ENCODE results near the gene FRMD4A.
A peak's percentile ranks its signal among the peaks of the same experiment; 100 is the strongest.

FRMD4A gene

GRCh38 chr10:13894412-13895093 lies 436.2 kb downstream of the FRMD4A start:
- no peaks in the 10 kb centered on the region for H3K36me3 ChIP-seq (ENCODE audit: control insufficient read depth in 1 of 2, insufficient read depth in 2 of 2, low read length in 2 of 2)
- H3K4me1 ChIP-seq (ENCODE audit: control insufficient read depth in 1 of 2, insufficient read depth in 2 of 2, low read length in 2 of 2), result peaks cover 0 to 17% of the 10 kb centered on the region in 2 donors
- no peaks in the 10 kb centered on the region for H3K9me3 ChIP-seq (ENCODE audit: control insufficient read depth in 1 of 2, low read length in 2 of 2)
- no peak overlapping the region for H3K27ac ChIP-seq (ENCODE audit: low read length)
- H3K4me3 ChIP-seq (ENCODE audit: low read depth in 1 of 2, low read length in 2 of 2), result no peak overlapping the region
- H3K27me3 ChIP-seq (ENCODE audit: low read depth, low read length), result no peaks in the 10 kb centered on the region

- Histone ChIP-seq H3K4me3 (ENCODE audit: low read depth in 1 of 2, low read length in 2 of 2) (no peak overlapping the region), H3K27ac (ENCODE audit: low read length) (no peak overlapping the region), H3K36me3 (ENCODE audit: control insufficient read depth in 1 of 2, insufficient read depth in 2 of 2, low read length in 2 of 2) (no peaks in the 10 kb centered on the region), H3K9me3 (ENCODE audit: control insufficient read depth in 1 of 2, low read length in 2 of 2) (no peaks in the 10 kb centered on the region), H3K4me1 (ENCODE audit: control insufficient read depth in 1 of 2, insufficient read depth in 2 of 2, low read length in 2 of 2) (peaks cover 0 to 23% of the 10 kb centered on the region in 2 donors), H3K27me3 (ENCODE audit: low read depth, low read length) (no peaks in the 10 kb centered on the region)
Measured at GRCh38 chr10:13893926-13894325, 436.8 kb downstream of the FRMD4A start.

DNA sequence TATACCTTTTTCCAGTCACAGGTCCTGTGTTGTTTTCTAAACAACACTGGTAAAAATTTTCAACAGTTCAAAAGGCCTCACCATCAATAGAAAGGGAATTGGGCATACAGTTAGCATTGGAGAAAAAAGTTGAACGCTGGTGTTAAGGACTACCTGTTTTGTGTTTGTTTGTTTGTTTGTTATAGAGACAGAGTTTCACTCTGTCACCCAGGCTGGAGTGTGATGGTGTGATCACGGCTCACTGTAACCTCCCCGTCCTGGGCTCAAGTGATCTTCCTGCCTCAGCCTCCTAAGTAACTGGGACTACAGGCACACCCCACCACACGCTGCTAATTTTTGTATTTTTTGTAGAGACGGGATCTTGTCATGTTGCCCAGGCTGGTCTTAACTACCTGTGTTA lies 437.9 kb downstream of the FRMD4A start:
- H3K27me3 ChIP-seq (ENCODE audit: low read depth, low read length), result no peaks in the 10 kb centered on the region
- no peaks in the 10 kb centered on the region for H3K9me3 ChIP-seq (ENCODE audit: control insufficient read depth in 1 of 2, low read length in 2 of 2)
- no peaks in the 10 kb centered on the region for H3K36me3 ChIP-seq (ENCODE audit: control insufficient read depth in 1 of 2, insufficient read depth in 2 of 2, low read length in 2 of 2)
- H3K27ac ChIP-seq (ENCODE audit: low read length), result no peak overlapping the region
- H3K4me1 ChIP-seq (ENCODE audit: control insufficient read depth in 1 of 2, insufficient read depth in 2 of 2, low read length in 2 of 2), result peaks cover 0 to 27% of the 10 kb centered on the region in 2 donors
- H3K4me3 ChIP-seq (ENCODE audit: low read depth in 1 of 2, low read length in 2 of 2), result no peak overlapping the region

GRCh38 chr10:13892001-13892491 lies 438.7 kb downstream of the FRMD4A start:
- H3K4me3 ChIP-seq (ENCODE audit: low read depth in 1 of 2, low read length in 2 of 2), result peak overlapping the region; percentile 60 to 71
- no peak overlapping the region for H3K27ac ChIP-seq (ENCODE audit: low read length)
- peaks cover 0 to 30% of the 10 kb centered on the region in 2 donors for H3K4me1 ChIP-seq (ENCODE audit: control insufficient read depth in 1 of 2, insufficient read depth in 2 of 2, low read length in 2 of 2)

GRCh38 chr10:13891128-13892000 lies 439.4 kb downstream of the FRMD4A start:
- Histone ChIP-seq H3K27ac (ENCODE audit: low read length) (peak overlapping the region; percentile 46), H3K27me3 (ENCODE audit: low read depth, low read length) (no peaks in the 10 kb centered on the region), H3K4me1 (ENCODE audit: control insufficient read depth in 1 of 2, insufficient read depth in 2 of 2, low read length in 2 of 2) (peaks cover 0 to 36% of the 10 kb centered on the region in 2 donors)

More at GRCh38 chr10:13892001-13892491, 438.7 kb downstream of the FRMD4A start:
- no peaks in the 10 kb centered on the region for H3K9me3 ChIP-seq (ENCODE audit: control insufficient read depth in 1 of 2, low read length in 2 of 2)
- H3K36me3 ChIP-seq (ENCODE audit: control insufficient read depth in 1 of 2, insufficient read depth in 2 of 2, low read length in 2 of 2), result no peaks in the 10 kb centered on the region
- no peaks in the 10 kb centered on the region for H3K27me3 ChIP-seq (ENCODE audit: low read depth, low read length)

GRCh38 chr10:13890233-13891127 lies 440.2 kb downstream of the FRMD4A start:
- H3K36me3 ChIP-seq (ENCODE audit: control insufficient read depth in 1 of 2, insufficient read depth in 2 of 2, low read length in 2 of 2), result no peaks in the 10 kb centered on the region
- H3K27ac ChIP-seq (ENCODE audit: low read length), result peak overlapping the region; percentile 46

More at GRCh38 chr10:13891128-13892000, 439.4 kb downstream of the FRMD4A start:
- Histone ChIP-seq H3K4me3 (ENCODE audit: low read depth in 1 of 2, low read length in 2 of 2) (peak overlapping the region; percentile 74), H3K36me3 (ENCODE audit: control insufficient read depth in 1 of 2, insufficient read depth in 2 of 2, low read length in 2 of 2) (no peaks in the 10 kb centered on the region), H3K9me3 (ENCODE audit: control insufficient read depth in 1 of 2, low read length in 2 of 2) (no peaks in the 10 kb centered on the region)

GRCh38 chr10:13887761-13888160 lies 443.0 kb downstream of the FRMD4A start:
- Histone ChIP-seq H3K27me3 (ENCODE audit: low read depth, low read length) (no peaks in the 10 kb centered on the region), H3K9me3 (ENCODE audit: control insufficient read depth in 1 of 2, low read length in 2 of 2) (no peaks in the 10 kb centered on the region), H3K36me3 (ENCODE audit: control insufficient read depth in 1 of 2, insufficient read depth in 2 of 2, low read length in 2 of 2) (no peaks in the 10 kb centered on the region), H3K4me1 (ENCODE audit: control insufficient read depth in 1 of 2, insufficient read depth in 2 of 2, low read length in 2 of 2) (peaks cover 0 to 63% of the 10 kb centered on the region in 2 donors), H3K27ac (ENCODE audit: low read length) (no peak overlapping the region), H3K4me3 (ENCODE audit: low read depth in 1 of 2, low read length in 2 of 2) (no peak overlapping the region)

More at GRCh38 chr10:13890233-13891127, 440.2 kb downstream of the FRMD4A start:
- H3K9me3 ChIP-seq (ENCODE audit: control insufficient read depth in 1 of 2, low read length in 2 of 2), result no peaks in the 10 kb centered on the region
- peaks cover 0 to 45% of the 10 kb centered on the region in 2 donors for H3K4me1 ChIP-seq (ENCODE audit: control insufficient read depth in 1 of 2, insufficient read depth in 2 of 2, low read length in 2 of 2)
- no peaks in the 10 kb centered on the region for H3K27me3 ChIP-seq (ENCODE audit: low read depth, low read length)
- peak overlapping the region; percentile 74 for H3K4me3 ChIP-seq (ENCODE audit: low read depth in 1 of 2, low read length in 2 of 2)

DNA sequence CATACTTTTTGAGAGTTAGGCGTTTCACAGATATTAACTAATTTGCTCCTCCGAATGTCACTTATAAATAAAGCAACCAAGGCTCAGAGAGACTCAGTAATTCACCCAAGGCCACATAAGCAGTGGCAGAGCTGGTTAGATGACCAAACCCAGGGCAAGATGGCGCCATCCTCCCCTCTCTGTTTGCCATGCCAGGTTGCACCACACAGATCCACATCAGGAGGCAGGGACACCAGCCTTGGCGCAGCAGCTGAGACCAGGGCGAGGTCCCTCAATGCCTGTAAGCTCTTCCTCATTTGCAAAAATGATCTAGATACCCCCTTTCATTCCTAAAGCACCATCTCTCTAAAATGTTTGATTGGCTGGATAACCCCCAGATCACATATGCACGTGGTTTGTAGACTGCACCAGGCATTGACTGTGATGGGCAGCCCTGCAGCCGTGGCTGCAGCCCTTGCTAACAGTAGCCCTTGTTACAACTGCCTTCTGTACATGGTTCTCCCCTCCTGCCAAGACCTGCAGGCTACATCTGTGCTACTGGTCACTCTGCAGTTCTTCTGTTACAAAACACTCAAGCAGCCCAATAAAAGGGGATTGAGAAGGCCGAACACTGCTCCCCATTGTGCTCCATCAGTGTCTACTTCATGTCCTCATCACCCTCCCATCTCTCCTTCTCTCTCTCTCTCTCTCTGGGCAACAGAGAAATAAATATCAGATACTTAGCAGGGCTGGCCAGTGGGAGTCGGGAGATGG lies 445.3 kb downstream of the FRMD4A start:
- peaks cover 0 to 55% of the 10 kb centered on the region in 2 donors for H3K4me1 ChIP-seq (ENCODE audit: control insufficient read depth in 1 of 2, insufficient read depth in 2 of 2, low read length in 2 of 2)
- H3K36me3 ChIP-seq (ENCODE audit: control insufficient read depth in 1 of 2, insufficient read depth in 2 of 2, low read length in 2 of 2), result no peaks in the 10 kb centered on the region
- H3K27ac ChIP-seq (ENCODE audit: low read length), result no peak overlapping the region

GRCh38 chr10:13883636-13884444 lies 446.9 kb downstream of the FRMD4A start:
- Histone ChIP-seq H3K4me1 (ENCODE audit: control insufficient read depth in 1 of 2, insufficient read depth in 2 of 2, low read length in 2 of 2) (peaks cover 0 to 39% of the 10 kb centered on the region in 2 donors), H3K36me3 (ENCODE audit: control insufficient read depth in 1 of 2, insufficient read depth in 2 of 2, low read length in 2 of 2) (no peaks in the 10 kb centered on the region), H3K27me3 (ENCODE audit: low read depth, low read length) (no peaks in the 10 kb centered on the region), H3K9me3 (ENCODE audit: control insufficient read depth in 1 of 2, low read length in 2 of 2) (no peaks in the 10 kb centered on the region), H3K4me3 (ENCODE audit: low read depth in 1 of 2, low read length in 2 of 2) (no peak overlapping the region), H3K27ac (ENCODE audit: low read length) (no peak overlapping the region)

More for the DNA sequence above, 445.3 kb downstream of the FRMD4A start:
- Histone ChIP-seq H3K9me3 (ENCODE audit: control insufficient read depth in 1 of 2, low read length in 2 of 2) (no peaks in the 10 kb centered on the region), H3K27me3 (ENCODE audit: low read depth, low read length) (no peaks in the 10 kb centered on the region), H3K4me3 (ENCODE audit: low read depth in 1 of 2, low read length in 2 of 2) (no peak overlapping the region)
